DLD1 (cell line): Measurements from ENCODE around the gene KRTAP10-10.
"Not testable (repeated sequence)": the region's sequence is repeated elsewhere in the genome, so short reads cannot be mapped to it uniquely, and the experiment has no call there.

Experiments used
- in situ Hi-C: cut with HindIII; loops from 2 replicates; pipeline ENCODE4 v1.10.0; 2017; ENCODE audit warnings: low sequenced_read_pairs

KRTAP10-10 gene

DNA sequence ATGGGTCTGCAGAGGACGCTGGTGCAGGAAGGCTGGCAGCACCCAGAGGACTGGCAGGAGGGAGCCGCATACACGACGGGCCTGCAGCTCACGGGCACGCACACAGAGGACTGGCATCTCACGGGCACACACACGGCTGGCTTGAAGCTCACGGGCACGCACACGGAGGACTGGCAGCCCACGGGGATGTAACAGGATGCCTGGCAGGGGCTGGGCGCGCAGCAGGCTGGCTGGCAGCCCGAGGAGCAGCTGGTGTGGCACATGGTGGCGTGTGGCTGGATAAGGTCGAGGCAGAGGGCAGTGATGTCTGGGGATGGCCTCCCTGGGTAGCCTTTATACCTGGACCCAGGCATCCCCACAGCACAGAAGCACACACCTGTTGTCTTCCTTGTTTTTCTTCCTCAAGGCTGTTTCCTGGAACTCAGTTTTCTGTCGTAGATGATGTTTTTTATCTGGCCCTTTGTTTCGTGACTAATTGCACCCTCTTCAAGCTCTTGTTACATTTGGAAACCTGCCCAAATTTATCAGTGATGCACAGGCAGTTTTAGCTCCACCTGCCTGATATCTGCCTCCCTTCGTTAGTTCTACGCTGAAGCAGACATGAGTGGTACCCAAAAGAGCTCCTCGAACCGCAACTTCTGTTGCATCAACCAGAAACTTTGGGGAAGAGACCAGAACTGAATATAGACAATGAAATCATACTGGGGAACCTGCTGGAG lies 44.9 kb downstream of the KRTAP10-10 start, which contains the start of gene KRTAP12-1:
TSS of gene KRTAP12-1 (minus strand) at position 303 of the 719 bp plus-strand sequence. CDS start at position 263, 40 bp downstream.
- in situ Hi-C loops, result no loop called here

- in situ Hi-C loops, result no loop called here
These were observed 45.5 kb downstream of the KRTAP10-10 start for GRCh38 chr21:44682580-44683151.

GRCh38 chr21:44684077-44684476 lies 46.9 kb downstream of the KRTAP10-10 start:
- in situ Hi-C loops, result no loop called here

DNA sequence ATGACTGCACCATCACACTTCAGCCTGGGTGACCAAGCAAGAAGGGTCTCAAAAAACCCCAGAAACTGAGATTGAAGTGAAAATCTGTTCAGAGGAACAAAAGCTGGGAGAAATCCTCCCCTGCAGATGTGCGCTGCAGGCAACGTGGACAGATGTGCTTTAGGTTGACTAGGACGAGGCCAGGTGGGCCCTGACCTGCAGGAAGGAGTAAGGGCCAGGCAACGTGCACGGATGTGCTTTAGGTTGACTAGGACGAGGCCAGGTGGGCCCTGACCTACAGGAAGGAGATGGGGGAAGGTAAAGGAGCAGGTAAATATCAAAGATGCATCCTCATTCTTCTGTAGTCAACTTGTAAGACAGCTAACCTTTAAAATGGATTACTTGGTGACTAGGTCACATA lies 47.3 kb downstream of the KRTAP10-10 start:
- in situ Hi-C loops, result no loop called here

GRCh38 chr21:44685050-44685449 lies 47.9 kb downstream of the KRTAP10-10 start:
- in situ Hi-C loops, result not testable (repeated sequence)

GRCh38 chr21:44686000-44686781 lies 49.0 kb downstream of the KRTAP10-10 start:
- in situ Hi-C loops, result no loop called here

DNA sequence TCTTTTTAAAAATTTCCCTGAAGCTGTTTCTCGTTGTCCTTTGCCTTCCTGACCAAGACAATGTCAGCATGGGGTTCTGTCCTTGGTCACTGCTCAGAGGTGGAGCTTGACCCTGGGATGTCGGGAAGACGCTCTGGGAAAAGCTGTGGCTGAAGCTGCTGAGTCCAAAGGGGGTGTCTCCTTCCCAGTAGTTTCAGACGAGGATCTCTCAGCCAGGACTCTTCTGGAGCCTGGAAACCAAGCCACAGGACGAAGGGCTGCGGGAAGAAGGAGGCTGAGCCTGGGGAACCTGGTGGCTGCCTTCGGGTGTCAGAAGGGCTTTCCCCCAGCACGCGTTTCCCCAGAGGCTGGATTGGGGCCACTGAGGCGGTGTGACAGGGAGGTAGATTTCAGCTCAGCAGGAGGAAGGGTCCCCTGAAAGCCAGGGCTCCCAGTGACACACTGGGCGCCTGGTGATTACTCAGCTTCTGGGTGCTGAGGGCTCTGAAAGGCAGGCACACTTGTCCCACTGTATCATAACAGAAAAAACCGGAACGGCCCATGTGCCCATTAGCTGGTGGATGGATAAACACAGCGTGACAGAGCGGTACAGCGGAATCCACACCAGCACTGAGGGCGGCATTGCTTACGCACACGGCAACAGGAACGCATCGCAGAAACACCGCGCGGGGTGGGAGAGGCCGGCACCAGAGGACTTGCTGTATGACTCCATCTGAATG lies 49.8 kb downstream of the KRTAP10-10 start:
- in situ Hi-C loops, result no loop called here

DNA sequence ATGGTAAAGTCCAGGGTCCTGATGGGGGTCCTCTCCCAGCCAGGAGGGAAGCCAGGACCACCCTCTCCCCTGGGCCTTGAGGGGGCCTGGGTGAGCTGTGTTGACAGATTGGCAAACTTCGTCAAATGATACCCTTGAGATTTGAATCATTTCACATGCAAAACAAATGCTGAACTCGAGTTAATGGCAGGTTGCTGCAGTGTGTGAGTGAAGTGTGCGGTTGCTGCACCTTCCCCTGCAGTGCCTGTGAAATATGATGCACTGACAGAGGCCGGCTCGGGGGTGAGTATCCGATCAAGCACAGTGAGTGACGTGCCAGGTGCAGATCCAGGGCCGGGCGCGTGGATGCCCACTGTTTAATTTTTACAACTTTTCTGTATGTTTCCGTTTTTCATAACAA lies 50.5 kb downstream of the KRTAP10-10 start:
- in situ Hi-C loops, result no loop called here
